T-helper 22 cell (primary cell): ENCODE data around the gene CCDC157.
A peak's percentile ranks its signal among the peaks of the same experiment; 100 is the strongest.

Source experiments
- DNase-seq: peaks from one replicate; pipeline ENCODE4 v3.0.0-alpha.2; 2020; ENCODE audit warnings: low read depth

The CCDC157 gene

GRCh38 chr22:30356449-30357235, at the start of gene CCDC157, which contains the start of gene SF3A1:
TSS of gene CCDC157 (plus strand) at chr22:30357007. CDS start at chr22:30366001, 8,994 bp downstream.
TSS of gene SF3A1 (minus strand) at chr22:30356894. CDS start at chr22:30356792, 102 bp downstream.
- peak; percentile 79 for DNase-seq

GRCh38 chr22:30307041-30307574, 49.7 kb upstream of the CCDC157 start:
- no peak for DNase-seq

- DNase-seq = no peak
These were observed 48.7 kb upstream of the CCDC157 start for GRCh38 chr22:30308093-30308492.

- no peak for DNase-seq
These were observed 48.1 kb upstream of the CCDC157 start for GRCh38 chr22:30308518-30309230.

- no peak for DNase-seq
These were observed 46.7 kb upstream of the CCDC157 start for GRCh38 chr22:30309951-30310741.

- DNase-seq = no peak
These were observed 45.7 kb upstream of the CCDC157 start for GRCh38 chr22:30310881-30311771.

- DNase-seq = no peak
These were observed 44.8 kb upstream of the CCDC157 start for GRCh38 chr22:30312053-30312452.

- DNase-seq = no peak
These were observed 43.1 kb upstream of the CCDC157 start for GRCh38 chr22:30313527-30314363.

GRCh38 chr22:30314915-30315314, 41.9 kb upstream of the CCDC157 start:
- DNase-seq = peak; percentile 69

- no peak for DNase-seq
These were observed 40.7 kb upstream of the CCDC157 start for GRCh38 chr22:30315962-30316576.

GRCh38 chr22:30317778-30318177, 39.0 kb upstream of the CCDC157 start:
- DNase-seq = no peak

GRCh38 chr22:30318799-30319419, 37.9 kb upstream of the CCDC157 start:
- DNase-seq = no peak

GRCh38 chr22:30320021-30320556, 36.7 kb upstream of the CCDC157 start:
- no peak for DNase-seq

- DNase-seq = no peak
These were observed 35.3 kb upstream of the CCDC157 start for GRCh38 chr22:30321461-30321860.

- no peak for DNase-seq
These were observed 33.6 kb upstream of the CCDC157 start for GRCh38 chr22:30323246-30323645.

GRCh38 chr22:30324014-30324730, 32.6 kb upstream of the CCDC157 start:
- DNase-seq = no peak

- DNase-seq = no peak
These were observed 31.6 kb upstream of the CCDC157 start for GRCh38 chr22:30325065-30325720.
